HepG2 (cell line): ENCODE results near the gene ENTPD7. TPM values are rescaled to one million over a fixed set of nuclear protein-coding genes. Genes with fewer than 3 reads are reported as not detected.

ENCODE experiments used
- CHCHD3 ChIP-seq: sonication (generic); formaldehyde crosslinking; IDR thresholded peaks from 2 replicates; pipeline ENCODE4 v1.8.0; 2022; ENCODE audit warnings: mild to moderate bottlenecking, missing genetic modification reagents, moderate library complexity
- DNMT3B ChIP-seq: conservative IDR thresholded peaks from 2 replicates; pipeline ENCODE4 v1.6.1; 2016; ENCODE audit warnings: missing biosample characterization, control low read depth
- FOXK2 ChIP-seq: fragments of 450-650 bp; IDR thresholded peaks from 2 replicates; pipeline ENCODE4 v1.6.1; 2016
- GPBP1L1 ChIP-seq: sonication (generic); formaldehyde crosslinking; IDR thresholded peaks from 2 replicates; pipeline ENCODE4 v1.5.0; 2020; ENCODE audit warnings: mild to moderate bottlenecking, missing genetic modification reagents
- HDAC1 ChIP-seq: sonication (generic); formaldehyde crosslinking; IDR thresholded peaks from 2 replicates; pipeline ENCODE4 v1.5.1; 2020; ENCODE audit warnings: mild to moderate bottlenecking, missing genetic modification reagents
- HIVEP1 ChIP-seq: sonication (generic); formaldehyde crosslinking; IDR thresholded peaks from 2 replicates; pipeline ENCODE4 v1.4.0; 2020; ENCODE audit warnings: mild to moderate bottlenecking, missing genetic modification reagents
- HNRNPUL1 ChIP-seq: fragments of 200-400 bp; formaldehyde crosslinking; IDR thresholded peaks from 2 replicates; pipeline ENCODE4 v1.6.1; 2017; ENCODE audit warnings: low read depth, mild to moderate bottlenecking, low read length, moderate library complexity
- RBM22 ChIP-seq: fragments of 200-400 bp; formaldehyde crosslinking; optimal IDR thresholded peaks from 2 replicates; pipeline ENCODE3; 2017; ENCODE audit warnings: mild to moderate bottlenecking, low read length, moderate library complexity
- REST ChIP-seq, 2 experiments: IDR thresholded peaks; 2 replicates each; pipeline ENCODE4 v1.6.1; 2011 to 2012; ENCODE audit warnings: low read length in 2 of 2, borderline replicate concordance in 1 of 2, low read depth in 1 of 2, mild to moderate bottlenecking in 1 of 2, moderate library complexity in 1 of 2
- RNF219 ChIP-seq: sonication (generic); formaldehyde crosslinking; IDR thresholded peaks from 2 replicates; pipeline ENCODE4 v1.5.0; 2020; ENCODE audit warnings: mild to moderate bottlenecking, missing genetic modification reagents
- TRIM22 ChIP-seq: fragments of 450-650 bp; IDR thresholded peaks from 2 replicates; pipeline ENCODE4 v1.6.1; 2017
- USF2 ChIP-seq, 2 experiments: sonication (generic) in 1 of 2; formaldehyde crosslinking in 1 of 2; IDR thresholded peaks; 2 replicates each; pipeline versions ENCODE4 v1.5.1 to v1.6.1; 2011 to 2020; ENCODE audit warnings: borderline replicate concordance in 1 of 2, low read depth in 1 of 2, low read length in 1 of 2, mild to moderate bottlenecking in 1 of 2, missing genetic modification reagents in 1 of 2, moderate library complexity in 1 of 2
- ZFP41 ChIP-seq: sonication (generic); formaldehyde crosslinking; IDR thresholded peaks from 2 replicates; pipeline ENCODE4 v1.4.0; 2020; ENCODE audit warnings: mild to moderate bottlenecking, missing genetic modification reagents, borderline replicate concordance
- ZNF432 ChIP-seq: sonication (generic); formaldehyde crosslinking; IDR thresholded peaks from 2 replicates; pipeline ENCODE4 v1.5.0; 2020; ENCODE audit warnings: missing genetic modification reagents, mild to moderate bottlenecking, borderline replicate concordance
- ZNF570 ChIP-seq: sonication (generic); formaldehyde crosslinking; IDR thresholded peaks from 2 replicates; pipeline ENCODE4 v1.4.0; 2020; ENCODE audit warnings: mild to moderate bottlenecking, missing genetic modification reagents, borderline replicate concordance
- ZNF670 ChIP-seq: sonication (generic); formaldehyde crosslinking; IDR thresholded peaks from 2 replicates; pipeline ENCODE4 v1.8.0; 2022; ENCODE audit warnings: mild to moderate bottlenecking, missing genetic modification reagents, borderline replicate concordance
- polyA plus RNA-seq, 8 experiments: library from polyadenylated mRNA; depleted of rRNA in 3 of 8; stranded (reverse) in 7 of 8; unstranded in 1 of 8; fragments of >200 nt; fragmentation: Illumina TruSeq in 4 of 8; extraction: Trizol in 4 of 8; gene quantifications; 2 replicates each; pipeline versions ENCODE4 v1.2.1 to v1.2.3, GENCODE V29; 2011 to 2016; ENCODE audit warnings: low read depth in 4 of 8, missing spikeins in 1 of 8, mixed read lengths in 1 of 8; ENCODE audit not compliant: insufficient read depth in 1 of 8
- total RNA-seq, 5 experiments: library from RNA; depleted of rRNA; stranded (reverse); fragments of >200 nt; fragmentation: Illumina TruSeq; extraction: Trizol; gene quantifications; 2 replicates each; pipeline ENCODE4 v1.2.3, GENCODE V29; 2016; ENCODE audit warnings: low read depth in 1 of 5

The ENTPD7 gene
- total and polyA plus RNA-seq, 2 of the 13 experiments (the other 11 are each of a cell fraction or from before 2014, with no cell fraction given), result 7.6 to 36.5 TPM

GRCh38 chr10:99658622-99659030 is 683 bp upstream of the ENTPD7 start (continued):
- TF ChIP-seq TRIM22 (no peak), ZNF570 (CRISPR knock-in tag) (no peak), RBM22 (no peak), FOXK2 (no peak), CHCHD3 (CRISPR knock-in tag) (no peak), USF2 (IDR thresholded peaks at IDR 0.05; ENCODE audit: low read depth, low read length) (no peak), USF2 (CRISPR knock-in tag; IDR thresholded peaks at IDR 0.05; ENCODE audit: borderline replicate concordance) (no peak), ZFP41 (CRISPR knock-in tag) (no peak; the same call in 1 of the 2 replicates), HNRNPUL1 (no peak), HIVEP1 (no peak), RNF219 (CRISPR knock-in tag) (no peak), DNMT3B (CRISPR knock-in tag) (0 out of 2 replicates have a peak, but pooled peaks have one; percentile 42), ZNF432 (CRISPR knock-in tag) (no peak), REST (IDR thresholded peaks at IDR 0.05; ENCODE audit: borderline replicate concordance in 1 of 2, low read depth in 1 of 2, low read length in 2 of 2) (no peak), HDAC1 (CRISPR knock-in tag) (no peak), ZNF670 (CRISPR knock-in tag) (no peak), GPBP1L1 (CRISPR knock-in tag) (no peak)
